Ammon's horn (tissue), 1 donor: ENCODE data around the gene RPL13.

Experiments
- DNase-seq: peaks from one replicate; pipeline ENCODE4 v3.0.0-alpha.2; 2016; ENCODE audit warnings: low spot score

The RPL13 gene

DNA sequence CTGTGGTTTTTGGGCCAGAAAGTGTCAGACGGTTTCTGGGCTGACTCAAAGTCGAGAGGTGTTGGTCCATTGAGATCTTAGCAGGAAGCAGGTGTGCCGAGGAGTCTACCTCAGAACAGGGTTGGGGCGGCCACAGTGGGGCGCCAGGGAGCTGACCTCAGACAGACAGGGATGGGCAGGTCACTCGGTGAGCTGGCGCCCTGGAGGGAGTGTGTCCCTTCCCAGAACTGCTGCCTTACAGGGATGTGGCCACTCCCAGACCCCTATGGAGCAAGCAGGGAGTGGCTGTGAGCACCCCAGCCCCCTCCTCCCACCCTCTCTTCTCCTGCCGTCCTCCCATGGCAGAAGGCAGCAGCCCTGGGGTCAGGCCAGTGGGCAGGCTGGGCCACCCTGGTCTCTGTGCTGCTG lies 39.0 kb downstream of the RPL13 start:
- no peak for DNase-seq

DNA sequence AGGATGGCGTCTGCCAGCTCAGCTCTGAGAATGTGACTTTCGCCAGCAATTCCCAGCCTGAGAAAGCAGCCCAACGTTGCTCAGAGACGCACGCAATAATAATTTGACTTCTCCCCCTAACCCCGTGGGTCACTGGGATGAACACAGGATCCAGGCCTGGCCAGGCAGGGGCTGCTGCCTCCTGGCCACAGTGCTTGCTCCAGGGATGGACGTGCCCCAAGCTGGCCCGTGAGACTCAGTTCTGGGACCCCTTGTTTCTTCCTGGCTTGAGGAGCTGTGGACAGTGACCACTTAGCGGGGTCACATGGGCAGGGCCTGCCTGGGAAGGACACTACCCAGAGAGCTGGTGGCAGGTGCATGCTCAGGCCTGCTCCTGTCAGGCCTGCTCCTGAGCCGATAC lies 39.4 kb downstream of the RPL13 start:
- no peak for DNase-seq

DNA sequence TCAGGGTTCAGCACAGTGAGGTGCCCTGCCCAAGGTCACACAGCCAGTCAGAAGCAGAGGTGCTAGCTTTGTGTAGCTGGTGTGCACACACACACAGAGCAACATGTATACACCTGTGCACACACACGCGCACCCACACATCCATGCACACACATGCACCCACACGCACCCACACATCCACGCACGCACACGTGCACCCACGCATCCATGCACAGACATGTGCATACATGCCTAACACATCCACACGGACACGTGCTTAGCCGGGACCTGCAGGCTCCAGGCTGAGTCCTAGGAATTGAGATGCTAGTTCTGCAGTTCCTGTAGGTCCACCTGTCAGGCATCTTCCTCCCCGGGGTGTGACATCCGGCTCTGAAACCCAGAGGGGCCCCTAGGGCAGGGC lies 39.9 kb downstream of the RPL13 start:
- DNase-seq, result no peak

DNA sequence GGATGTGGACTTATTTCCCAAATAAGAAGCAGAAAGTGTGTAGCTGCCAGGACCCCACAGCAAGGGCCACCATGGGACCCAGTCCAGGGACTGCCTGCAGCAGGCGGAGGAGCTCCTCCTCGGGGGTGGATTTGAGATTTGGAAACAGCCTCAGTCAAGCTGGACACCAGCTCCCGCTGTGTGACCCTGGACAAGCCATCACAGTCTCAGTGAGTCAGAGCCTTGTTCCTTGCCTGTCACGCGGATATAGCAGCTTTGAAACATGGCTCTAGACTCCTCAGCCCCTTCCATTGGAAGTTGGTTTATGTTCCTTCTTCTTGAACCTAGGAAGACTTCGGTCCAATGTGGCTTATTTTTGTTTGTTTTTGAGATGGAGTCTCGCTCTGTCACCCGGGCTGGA lies 40.5 kb downstream of the RPL13 start:
- no peak for DNase-seq

DNA sequence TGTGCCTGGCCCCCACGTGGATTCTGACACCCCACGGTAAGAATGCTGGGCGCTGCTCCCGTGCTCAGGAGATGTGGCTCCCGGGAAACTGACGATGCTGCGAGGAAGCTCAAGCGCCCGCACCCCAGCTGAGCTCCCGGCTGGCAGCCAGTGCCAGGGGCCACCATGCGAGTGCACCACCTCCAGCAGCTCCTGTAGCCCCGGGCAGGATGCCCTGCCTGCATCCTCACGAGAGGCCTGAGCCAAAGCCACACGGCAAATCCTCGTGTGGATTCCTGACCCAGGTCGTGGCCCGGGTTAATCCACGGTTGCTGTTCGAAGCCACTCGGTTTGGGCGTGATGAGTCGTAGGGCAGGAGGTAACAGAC lies 41.4 kb downstream of the RPL13 start:
- no peak for DNase-seq

DNA sequence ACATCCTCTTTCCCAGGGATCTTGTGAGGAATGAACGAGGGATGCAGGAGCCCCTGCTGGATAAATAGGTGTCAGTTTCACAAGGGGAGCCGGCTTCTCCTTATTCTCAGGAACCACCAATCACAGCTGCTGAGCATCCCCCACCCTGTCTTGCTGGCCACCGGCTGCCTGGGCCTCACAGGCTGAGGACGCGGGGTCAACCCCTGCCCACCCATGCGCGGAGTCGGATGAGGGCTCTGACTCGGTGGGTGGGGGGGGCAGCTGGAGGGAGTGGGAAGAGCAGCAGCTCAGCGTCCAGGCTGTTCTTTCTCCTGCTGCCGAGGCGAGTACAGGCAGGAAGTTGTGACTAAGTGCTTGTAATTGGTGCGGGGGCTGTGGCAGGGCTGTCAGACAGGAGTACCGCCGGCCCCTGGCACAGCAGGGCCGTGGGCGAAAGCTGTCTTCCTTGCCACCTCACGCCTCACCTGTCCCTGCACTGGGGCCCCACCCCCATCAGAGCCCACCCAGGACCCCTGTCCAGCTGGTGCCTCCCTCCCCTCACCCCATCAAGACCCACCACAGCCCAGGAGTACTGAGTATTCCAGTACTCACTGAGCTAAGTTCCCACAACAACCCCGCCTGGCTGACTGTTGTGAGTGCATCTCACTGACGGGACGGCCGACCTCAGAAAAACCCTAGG lies 41.9 kb downstream of the RPL13 start:
- DNase-seq, result peak; percentile 63

DNA sequence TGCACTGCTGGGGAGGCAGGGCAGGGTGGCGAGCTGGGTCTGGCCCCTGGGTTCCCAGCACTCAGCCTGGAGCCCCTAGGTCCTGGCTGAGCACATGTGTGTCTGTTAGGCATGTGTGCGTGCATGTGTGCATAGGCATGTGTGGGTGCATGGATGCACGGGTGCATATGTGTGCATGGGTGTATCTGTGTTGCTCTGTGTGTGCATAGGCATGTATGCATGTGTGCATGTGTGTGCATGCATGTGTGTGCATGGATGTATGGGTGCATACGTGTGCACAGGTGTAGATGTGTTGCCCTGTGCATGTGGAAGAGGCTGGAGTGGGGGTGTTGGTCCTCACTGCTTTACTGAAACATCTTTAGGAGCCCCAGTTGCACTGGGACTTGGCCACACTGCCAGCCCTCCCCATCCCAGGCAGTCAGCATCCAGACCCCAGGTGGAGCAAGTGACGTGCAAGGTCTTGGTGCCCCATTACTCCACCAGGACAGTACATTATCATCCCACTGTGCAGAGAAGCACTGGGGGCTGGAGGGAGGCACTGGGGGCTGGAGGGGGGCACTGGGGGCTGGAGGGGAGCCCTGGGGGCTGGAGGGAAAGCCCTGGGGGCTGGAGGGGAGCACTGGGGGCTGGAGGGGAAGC lies 42.6 kb downstream of the RPL13 start:
- no peak for DNase-seq

DNA sequence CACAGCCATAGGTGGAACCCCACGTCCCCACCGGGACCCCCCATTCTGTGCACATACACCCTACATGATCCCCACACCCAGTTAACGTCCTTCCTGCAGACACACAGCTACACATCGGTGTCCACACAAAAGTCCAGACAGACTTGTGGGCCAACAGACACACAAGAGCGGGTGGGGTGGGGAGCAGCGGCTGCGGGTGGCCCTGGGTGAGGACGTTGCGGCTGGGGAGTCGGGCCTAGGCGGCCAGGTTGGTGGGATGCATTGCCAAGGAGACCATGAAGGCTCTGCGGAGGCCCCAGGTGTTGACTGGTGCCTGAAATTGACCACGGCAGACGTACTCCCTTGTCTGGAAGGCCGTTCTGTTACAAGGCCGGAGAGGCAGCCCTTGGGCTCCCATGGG lies 44.3 kb downstream of the RPL13 start:
- no peak for DNase-seq

DNA sequence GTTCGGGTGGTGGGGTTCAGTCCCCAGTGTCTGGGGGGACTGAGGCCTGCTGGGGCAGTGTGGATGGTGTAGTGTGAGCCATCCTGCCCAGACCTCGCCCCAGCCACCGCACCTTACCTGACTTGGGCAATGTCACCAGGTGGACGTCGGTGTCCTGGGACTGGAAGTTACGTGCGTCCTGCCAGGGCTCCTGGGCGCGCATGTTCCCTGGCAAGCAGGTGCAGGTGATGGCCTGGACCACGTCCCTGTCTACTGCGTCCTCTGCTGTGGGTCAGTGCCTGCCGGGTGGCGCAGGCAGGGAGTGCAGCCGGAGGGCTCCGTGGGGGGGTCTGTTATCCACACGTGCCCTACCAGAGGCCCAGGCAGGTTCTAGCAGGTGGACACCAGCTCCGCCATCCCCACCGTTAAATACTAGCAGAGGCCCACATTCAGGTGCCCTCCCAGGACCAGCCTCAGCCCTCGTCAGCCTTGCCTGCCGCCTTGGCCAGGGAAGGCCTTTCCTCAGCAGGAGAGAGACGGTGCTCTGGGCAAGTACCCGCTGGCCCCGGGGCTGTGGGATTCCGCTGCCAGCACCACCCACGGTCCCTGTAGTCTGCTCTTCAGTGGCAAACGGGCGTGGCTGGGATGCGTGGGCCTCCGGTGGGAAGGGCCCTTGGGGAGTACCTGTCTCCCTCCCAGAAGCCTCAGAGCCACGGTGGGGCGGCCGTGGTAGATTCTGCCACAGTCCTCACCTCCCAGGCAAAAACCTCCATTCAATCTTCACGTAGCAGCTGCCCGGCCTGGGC lies 44.9 kb downstream of the RPL13 start:
- no peak for DNase-seq

DNA sequence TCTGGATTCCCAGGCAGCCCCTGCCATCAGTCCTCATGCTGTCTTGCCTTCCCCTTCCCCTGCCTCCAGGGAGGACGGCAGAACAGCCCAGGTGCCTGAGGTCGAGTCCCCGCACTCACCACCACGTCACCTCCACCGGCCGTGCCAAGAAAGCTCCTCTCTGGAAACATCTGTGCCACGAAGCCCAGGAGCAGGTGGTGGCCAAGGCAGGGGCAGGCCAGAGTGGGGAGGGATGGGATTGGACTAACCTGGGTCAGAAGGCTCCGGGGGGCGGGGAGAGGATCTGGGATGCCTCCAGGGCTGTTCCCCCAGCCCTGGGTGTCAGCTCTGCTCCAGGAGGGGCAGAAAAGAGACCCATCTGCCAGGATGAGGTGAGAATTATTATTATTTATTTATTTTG lies 45.5 kb downstream of the RPL13 start:
- DNase-seq, result no peak

DNA sequence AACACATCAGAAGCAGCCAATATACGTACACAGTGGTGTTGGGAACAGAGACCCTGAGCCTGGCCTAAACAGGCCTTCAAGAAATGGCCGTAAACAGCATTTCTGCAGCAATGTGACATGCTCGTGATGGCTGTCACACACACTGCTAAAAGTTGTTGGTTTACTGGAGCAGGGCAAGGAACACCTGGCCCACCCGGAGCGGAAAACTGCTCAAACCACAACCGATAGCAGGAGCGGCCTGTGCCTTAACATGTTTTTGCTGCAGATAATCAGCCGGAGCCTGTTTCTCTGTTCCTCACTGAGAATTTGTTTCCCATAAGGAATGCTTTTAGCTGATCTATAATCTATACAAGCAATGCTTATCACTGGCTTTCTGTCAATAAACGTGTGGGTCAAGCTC lies 47.0 kb downstream of the RPL13 start:
- DNase-seq, result no peak

DNA sequence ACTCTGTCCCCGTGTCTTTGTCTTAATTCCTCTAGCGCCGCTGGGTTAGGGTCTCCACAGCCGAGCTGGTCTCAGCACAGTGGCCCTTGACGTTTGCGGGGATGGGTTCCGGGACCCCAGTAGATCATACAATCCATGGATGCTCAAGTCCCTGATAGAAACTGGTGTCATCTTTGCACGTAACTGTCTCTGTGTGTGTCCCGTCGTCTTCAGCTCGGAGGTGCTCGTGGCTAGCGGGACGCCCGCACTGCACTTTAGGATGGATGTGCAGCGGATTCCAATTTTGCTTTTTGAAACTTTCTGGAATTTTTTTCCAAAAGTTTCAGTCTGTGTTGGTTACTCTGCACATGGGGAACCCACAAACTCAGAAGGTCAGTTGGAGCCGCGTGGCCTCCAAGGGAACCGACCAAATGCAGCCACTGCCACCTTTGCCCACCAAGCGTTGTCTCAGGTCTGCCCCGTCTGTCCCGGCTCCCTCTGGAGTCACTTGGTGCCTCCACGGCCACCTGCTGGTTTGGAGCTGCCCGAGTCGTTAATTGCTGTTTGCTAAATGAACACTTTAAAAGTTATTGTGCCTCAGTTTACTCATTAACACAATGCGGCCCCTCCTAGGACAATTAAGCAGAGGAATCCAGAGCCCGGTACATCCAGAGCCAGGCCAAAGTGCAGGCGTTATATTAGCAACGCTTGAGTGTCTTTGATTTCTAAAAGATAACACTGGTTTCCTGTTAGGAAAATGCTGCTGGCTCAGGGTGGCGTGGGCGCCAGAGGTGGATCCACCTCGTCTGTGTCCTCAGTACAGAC lies 47.7 kb downstream of the RPL13 start:
- DNase-seq, result no peak

DNA sequence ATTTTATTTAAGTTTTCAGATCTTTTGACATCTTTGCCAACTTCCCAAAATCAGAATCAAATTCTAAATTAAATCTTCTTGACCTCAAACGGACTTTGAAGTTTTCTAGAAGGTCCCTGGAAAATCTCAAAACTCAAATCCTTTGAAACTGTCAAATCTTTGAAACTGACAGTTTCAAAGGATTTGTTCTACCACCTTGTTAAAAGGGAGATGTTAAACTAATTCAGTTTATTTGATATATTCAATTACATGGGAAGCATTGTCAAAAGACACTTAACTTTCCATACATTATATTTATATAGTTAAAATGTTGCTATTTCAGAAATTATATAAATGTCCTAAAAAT lies 49.6 kb downstream of the RPL13 start:
- no peak for DNase-seq

DNA sequence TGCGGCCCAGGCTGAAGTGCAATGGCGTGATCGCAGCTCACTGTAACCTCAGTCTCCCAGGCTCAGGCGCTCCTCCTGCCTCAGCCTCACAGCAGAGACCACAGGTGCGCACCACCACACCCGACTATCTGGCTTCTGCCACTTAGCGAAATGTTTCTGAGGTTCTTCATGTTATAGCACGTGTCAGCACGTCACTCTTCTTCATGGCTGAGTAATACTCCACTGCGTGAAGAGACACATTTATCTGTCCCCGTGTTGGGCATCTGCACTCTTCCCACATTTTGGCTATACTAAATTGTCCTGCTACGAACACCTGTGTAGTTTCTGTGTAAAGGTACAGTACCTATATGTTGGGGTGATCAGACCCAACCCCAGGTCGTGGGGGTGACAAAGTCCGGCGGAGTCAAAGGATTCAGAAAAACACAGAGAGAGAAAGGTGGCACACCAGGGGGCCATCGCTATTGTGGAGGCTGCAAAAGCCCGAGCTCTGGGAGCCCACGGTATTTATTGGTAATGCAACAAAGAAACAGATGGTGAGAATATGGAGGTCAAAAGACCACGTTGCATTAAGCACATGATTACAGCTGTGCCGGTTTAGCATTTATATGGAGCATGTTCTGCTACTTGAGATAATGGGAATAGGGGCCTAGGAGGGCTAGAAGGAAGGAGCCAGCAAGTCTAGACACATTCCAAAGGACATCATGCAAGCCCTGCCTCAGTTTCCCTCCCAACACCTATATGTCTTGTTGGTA lies 52.1 kb downstream of the RPL13 start:
- DNase-seq, result no peak

DNA sequence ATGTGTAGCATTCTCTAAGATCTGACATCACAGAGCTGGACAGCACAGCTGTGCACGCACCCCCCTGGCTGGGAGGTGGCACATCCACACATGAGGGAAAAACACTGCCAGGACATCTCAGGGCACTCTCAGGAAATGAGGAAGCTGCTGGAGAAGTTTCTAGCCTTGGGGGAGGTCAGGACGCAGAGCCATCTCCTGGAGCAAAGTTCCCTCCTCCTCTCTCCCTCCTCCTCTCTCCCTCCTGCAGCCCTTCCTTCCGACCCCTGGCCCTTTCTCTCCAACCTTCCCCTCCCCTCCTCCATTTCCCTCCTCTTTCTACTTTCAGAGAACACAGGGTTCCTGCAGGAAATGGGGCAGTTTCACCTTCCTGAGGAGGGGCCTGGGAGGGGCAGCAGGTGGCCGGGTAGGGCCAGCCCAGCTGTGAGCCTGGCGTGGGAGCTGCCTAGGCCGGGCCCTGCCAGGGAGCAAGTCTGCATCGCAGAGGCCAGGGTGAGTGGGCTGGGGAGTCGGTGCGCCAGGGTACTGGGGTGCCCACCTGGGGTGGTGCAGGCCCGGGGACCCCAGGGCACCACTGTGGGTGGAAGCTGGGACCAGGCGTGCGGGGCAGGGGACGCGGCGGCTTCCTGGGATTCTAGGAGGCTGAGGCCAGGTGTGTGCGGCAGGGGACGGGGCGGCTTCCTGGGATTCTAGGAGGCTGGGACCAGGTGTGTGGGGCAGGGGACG lies 52.9 kb downstream of the RPL13 start, which contains the start of gene DPEP1:
Gene DPEP1, plus strand, starts transcription at position 412 of the 723 bp plus-strand sequence. CDS start 16,769 bp downstream, outside the sequence.
- DNase-seq, result no peak

DNA sequence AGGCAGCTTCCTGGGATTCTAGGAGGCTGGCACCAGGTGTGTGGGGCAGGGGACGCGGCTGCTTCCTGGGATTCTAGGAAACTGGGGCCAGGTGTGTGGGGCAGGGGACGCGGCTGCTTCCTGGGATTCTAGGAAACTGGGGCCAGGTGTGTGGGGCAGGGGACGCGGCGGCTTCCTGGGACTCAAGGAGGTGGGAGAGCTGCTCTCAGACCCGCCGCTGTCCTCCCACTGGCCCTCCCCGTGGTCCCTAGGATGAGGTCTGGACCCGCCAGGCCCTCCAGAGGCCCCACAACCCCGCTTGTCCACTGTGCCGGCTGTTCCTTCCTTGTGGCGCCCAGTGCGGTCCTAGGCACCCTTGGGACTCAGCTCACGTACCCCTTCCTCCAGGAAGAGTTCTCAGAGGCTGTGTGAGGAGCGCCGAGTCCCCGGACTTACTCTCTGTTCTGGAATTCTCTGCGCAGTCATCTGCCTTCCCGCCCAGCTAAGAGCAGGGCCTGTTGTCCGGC lies 53.5 kb downstream of the RPL13 start:
- no peak for DNase-seq
